Esophagus (tissue), 2 donors: ENCODE results near the gene HOXD8. TPM values are rescaled to one million over a fixed set of nuclear protein-coding genes. Genes with fewer than 3 reads are reported as not detected.

Experiments used
- H3K27ac ChIP-seq, 2 donors: one replicate each; pipeline ENCODE4 v1.5.1; 2013; ENCODE audit warnings: low read depth in 2 of 2, mild to moderate bottlenecking in 2 of 2, inconsistent platforms in 1 of 2, low read length in 1 of 2, moderate library complexity in 1 of 2
- H3K27me3 ChIP-seq, 2 donors: one replicate each; pipeline ENCODE4 v1.6.1; 2013; ENCODE audit warnings: low read length in 2 of 2, control low read depth in 1 of 2, mild to moderate bottlenecking in 1 of 2; ENCODE audit not compliant: insufficient read depth in 2 of 2, control insufficient read depth in 1 of 2
- H3K36me3 ChIP-seq, 2 donors: one replicate each; pipeline ENCODE4 v1.6.1; 2013; ENCODE audit warnings: low read length in 1 of 2; ENCODE audit not compliant: control insufficient read depth in 2 of 2, insufficient read depth in 2 of 2
- H3K4me1 ChIP-seq, 2 donors: one replicate each; pipeline ENCODE4 v1.6.1; 2013; ENCODE audit warnings: low read length in 1 of 2; ENCODE audit not compliant: control insufficient read depth in 2 of 2, insufficient read depth in 2 of 2
- H3K4me3 ChIP-seq, 2 donors: one replicate each; pipeline ENCODE4 v1.5.1; 2013; ENCODE audit warnings: low read length in 2 of 2, mild to moderate bottlenecking in 2 of 2, low read depth in 1 of 2, moderate library complexity in 1 of 2
- H3K9me3 ChIP-seq, 2 donors: one replicate each; pipeline ENCODE4 v1.6.1; 2013; ENCODE audit warnings: mild to moderate bottlenecking in 2 of 2, low read depth in 1 of 2, low read length in 1 of 2, moderate library complexity in 1 of 2; ENCODE audit not compliant: control insufficient read depth in 2 of 2, insufficient read depth in 1 of 2
- WGBS, 2 donors: extraction: QIAGEN DNeasy Blood & Tissue Kit; methylation state at CpG; one replicate each; pipeline ENCODE4 v1.1.7; 2013; 5-methylcytosine and 5-hydroxymethylcytosine counted together
- polyA plus RNA-seq, 2 donors: library from polyadenylated mRNA; stranded (reverse); fragments of 200-250 nt; gene quantifications; one replicate each; pipeline ENCODE4 v1.2.3, GENCODE V29; 2013
- donor health status: healthy with polysubstance abuse.
- donor health status: Bipolar disorder and iron deficiency.

Gene HOXD8
- polyA plus RNA-seq, 2 donors: 1.0 to 1.3 TPM

DNA sequence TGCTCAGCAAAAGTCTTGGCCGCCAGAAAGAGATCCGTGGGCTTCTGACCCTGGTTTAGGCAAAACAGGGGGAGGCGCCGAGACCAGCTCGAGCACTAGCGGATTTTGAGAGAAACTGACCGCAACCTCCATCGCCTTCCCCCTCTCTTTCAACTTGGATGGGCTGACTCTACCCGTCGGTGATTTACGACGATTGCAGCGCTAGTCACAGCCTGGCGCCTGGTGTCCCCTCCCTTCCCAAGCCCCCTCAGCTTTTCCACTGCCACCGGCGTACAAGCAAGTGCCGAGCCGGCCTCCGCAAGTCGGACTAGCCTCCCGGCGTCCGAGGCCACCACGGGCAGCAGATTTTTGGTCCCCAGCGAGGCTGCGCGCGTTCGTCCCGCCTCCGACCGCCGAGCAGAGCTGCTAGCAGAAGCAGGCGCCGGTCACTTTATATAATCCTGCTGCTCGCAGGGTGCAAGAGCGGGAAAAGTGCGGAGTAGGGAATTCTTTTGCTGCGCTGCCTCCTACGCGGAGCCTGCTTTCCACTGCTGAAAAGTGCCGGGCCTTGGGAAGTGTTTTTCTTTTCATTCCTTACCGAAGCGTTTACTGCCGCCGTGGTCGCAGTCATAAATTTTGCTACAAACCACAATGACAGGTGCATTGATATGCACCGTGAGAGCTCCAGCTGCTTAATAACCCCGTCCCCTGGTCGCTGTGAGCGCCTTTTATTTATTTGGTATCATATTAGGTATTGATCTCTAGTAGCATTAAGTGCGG lies 35.3 kb downstream of the HOXD8 start:
- Histone ChIP-seq H3K4me3 (no peak overlapping the region), H3K27me3 (peaks cover 17 to 56% of the 10 kb centered on the region in 2 donors), H3K36me3 (no peaks in the 10 kb centered on the region), H3K4me1 (peaks cover 5 to 10% of the 10 kb centered on the region in 2 donors), H3K9me3 (peaks cover 0 to 13% of the 10 kb centered on the region in 2 donors), H3K27ac (no peak overlapping the region)
- 7 to 18% methylated on average over 52 of the region's 52 CpGs for WGBS, 2 donors

DNA sequence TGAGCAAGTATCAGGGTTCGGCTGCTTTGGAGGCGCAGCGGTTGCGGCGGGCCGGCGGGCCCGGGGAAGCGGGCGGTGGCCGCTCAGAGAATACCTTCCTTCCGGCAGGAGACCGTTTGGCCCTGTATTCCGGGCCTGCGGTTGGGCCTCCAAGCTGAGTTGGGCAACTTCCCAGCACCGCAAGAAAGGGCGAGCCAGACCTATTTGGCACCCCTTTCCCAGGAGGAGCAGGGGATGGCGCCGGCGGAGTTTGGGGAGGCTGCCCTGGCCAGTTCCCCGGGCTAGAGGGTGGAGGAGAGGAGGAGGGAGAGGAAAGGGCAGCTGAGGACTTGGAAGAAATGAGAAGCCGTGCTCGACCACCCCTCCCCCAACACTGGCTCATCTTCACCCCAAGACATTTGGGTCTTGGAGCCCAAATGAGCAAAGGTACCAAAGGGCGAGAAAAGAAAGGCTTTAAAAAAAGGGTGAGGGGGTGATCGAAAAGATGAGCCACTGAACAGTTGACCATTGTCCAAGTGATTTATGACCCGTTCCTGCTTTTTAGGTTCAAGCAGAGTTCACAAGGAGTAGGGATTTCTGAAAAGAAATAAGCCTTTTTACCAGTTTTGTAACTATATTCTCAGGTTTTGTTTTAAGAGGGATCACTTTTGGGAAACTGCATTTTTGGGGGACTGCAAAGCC lies 36.0 kb downstream of the HOXD8 start:
- H3K27me3 ChIP-seq: peaks cover 17 to 49% of the 10 kb centered on the region in 2 donors
- H3K4me3 ChIP-seq: no peak overlapping the region
- H3K4me1 ChIP-seq: peaks cover 2 to 5% of the 10 kb centered on the region in 2 donors
- no peak overlapping the region for H3K27ac ChIP-seq
- no peaks in the 10 kb centered on the region for H3K36me3 ChIP-seq
- peaks cover 0 to 10% of the 10 kb centered on the region in 2 donors for H3K9me3 ChIP-seq
- WGBS, 2 donors: 11 to 19% methylated on average over 26 of the region's 26 CpGs

DNA sequence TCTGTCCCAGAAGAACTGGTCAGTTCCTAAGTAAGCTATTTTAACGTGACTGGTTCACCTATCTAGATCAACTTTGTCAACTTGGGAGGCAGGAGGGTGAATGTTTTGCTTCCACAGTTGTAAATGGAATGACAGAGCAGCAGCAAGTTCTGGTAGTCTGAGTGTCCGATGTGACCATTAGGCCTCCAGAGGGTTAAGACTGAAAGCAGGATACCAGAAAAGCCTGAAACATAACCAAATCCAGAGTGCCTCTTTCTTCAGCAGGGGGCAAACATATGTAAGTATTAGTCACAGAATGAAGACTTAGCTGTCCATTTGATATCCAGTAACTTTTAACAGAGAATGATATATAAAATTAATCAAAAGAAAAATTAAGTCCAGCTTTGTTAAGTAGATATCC lies 36.8 kb downstream of the HOXD8 start:
- Histone ChIP-seq H3K27ac (no peak overlapping the region), H3K4me1 (peaks cover 2 to 5% of the 10 kb centered on the region in 2 donors), H3K27me3 (peaks cover 19 to 44% of the 10 kb centered on the region in 2 donors), H3K9me3 (peaks cover 0 to 8% of the 10 kb centered on the region in 2 donors), H3K4me3 (no peak overlapping the region), H3K36me3 (no peaks in the 10 kb centered on the region)
- WGBS, 2 donors: 21 to 39% methylated on average over 2 of the region's 2 CpGs

DNA sequence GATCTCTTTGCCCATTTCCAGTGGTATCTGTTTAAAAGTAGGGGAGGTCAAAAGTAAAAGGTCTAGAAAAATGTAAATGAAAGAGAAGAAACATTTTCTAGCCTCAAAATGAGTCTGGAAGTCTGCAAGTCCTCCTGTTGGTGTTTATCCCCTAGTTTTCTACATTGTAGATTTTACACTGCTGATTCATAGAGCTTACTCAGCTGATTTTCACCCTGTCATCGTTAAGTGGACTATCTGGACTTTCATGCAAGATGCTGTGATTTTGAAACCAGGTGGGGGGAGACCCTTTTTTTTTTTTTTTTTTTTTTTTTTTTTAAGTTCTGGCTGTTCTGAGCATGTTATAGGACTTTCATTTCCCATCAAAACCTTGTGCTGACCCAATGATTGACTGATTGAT lies 37.9 kb downstream of the HOXD8 start:
- peaks cover 6 to 10% of the 10 kb centered on the region in 2 donors for H3K4me1 ChIP-seq
- H3K36me3 ChIP-seq: no peaks in the 10 kb centered on the region
- H3K9me3 ChIP-seq: peaks cover 8 to 11% of the 10 kb centered on the region in 2 donors
- H3K4me3 ChIP-seq: no peak overlapping the region
- no peak overlapping the region for H3K27ac ChIP-seq
- 59 to 62% methylated on average over 1 of the region's 1 CpG for WGBS, 2 donors
- peaks cover 24 to 42% of the 10 kb centered on the region in 2 donors for H3K27me3 ChIP-seq

DNA sequence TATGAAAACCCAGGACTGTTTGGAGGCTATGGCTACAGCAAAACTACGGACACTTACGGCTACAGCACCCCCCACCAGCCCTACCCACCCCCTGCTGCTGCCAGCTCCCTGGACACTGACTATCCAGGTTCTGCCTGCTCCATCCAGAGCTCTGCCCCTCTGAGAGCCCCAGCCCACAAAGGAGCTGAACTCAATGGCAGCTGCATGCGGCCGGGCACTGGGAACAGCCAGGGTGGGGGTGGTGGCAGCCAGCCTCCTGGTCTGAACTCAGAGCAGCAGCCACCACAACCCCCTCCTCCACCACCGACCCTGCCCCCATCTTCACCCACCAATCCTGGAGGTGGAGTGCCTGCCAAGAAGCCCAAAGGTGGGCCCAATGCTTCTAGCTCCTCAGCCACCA lies 39.7 kb downstream of the HOXD8 start:
- Histone ChIP-seq H3K9me3 (peaks cover 8 to 11% of the 10 kb centered on the region in 2 donors), H3K27ac (no peak overlapping the region), H3K27me3 (peaks cover 22 to 32% of the 10 kb centered on the region in 2 donors), H3K4me1 (peaks cover 7 to 9% of the 10 kb centered on the region in 2 donors), H3K36me3 (no peaks in the 10 kb centered on the region), H3K4me3 (no peak overlapping the region)
- 67 to 75% methylated on average over 5 of the region's 5 CpGs for WGBS, 2 donors

DNA sequence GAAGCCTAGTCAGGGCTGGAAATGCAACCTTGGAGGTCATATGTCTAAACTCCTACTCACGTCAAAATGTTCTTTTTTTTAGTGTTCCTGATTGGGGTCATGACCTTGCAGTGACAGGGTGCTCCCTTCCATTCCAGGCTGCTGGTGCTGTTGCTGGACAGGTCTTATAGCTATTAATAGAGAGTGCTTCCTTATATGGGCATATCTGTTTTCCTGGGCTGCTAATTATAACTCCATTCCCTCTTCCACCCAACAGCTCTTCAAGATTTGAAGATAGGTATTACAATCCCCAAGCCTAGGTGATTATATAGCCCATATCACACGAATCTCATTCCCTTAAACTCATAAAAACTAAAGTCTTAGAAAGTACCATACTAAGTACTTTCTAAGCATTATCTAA lies 40.2 kb downstream of the HOXD8 start:
- Histone ChIP-seq H3K27me3 (peaks cover 18 to 31% of the 10 kb centered on the region in 2 donors), H3K27ac (no peak overlapping the region), H3K4me3 (no peak overlapping the region)

DNA sequence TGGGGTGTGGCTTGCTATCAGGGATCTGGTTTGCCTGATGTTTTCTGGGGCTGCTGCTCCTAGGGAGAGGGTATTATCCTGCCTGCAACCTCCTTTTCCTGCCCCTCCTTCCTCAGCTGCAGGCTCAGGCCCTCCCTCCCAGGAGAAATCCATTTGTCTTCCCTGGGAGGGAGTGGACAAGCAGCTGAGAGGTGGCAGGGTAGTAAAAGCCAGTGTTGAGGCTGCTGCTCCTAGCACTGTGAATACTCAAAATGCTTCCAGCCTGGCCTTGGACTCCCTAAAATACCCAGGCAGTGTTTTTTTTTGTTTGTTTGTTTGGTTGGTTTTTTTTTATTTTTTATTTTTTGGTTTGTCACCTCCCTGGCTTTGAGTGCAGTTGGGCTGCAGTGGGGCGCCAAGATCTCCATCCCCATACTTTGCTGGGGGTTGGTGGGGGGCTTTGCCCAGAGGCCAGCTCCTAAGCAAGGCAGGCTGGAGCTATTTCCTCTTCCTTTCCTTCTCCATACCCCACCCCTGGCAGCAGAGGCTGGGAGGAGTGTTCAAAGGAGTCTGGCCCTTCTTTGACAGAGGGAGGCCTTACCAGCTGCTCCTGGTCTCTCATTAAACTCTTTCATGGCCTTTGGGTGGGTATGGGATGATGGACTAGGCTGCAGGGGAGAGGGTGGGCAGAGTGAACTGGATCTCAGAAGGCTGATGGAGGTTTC lies 41.2 kb downstream of the HOXD8 start:
- 100% methylated on average over 1 of the region's 1 CpG for WGBS, 2 donors
- no peak overlapping the region for H3K27ac ChIP-seq
- peaks cover 5 to 6% of the 10 kb centered on the region in 2 donors for H3K4me1 ChIP-seq
- H3K9me3 ChIP-seq: peaks cover 5 to 8% of the 10 kb centered on the region in 2 donors
- H3K27me3 ChIP-seq: peaks cover 17 to 21% of the 10 kb centered on the region in 2 donors
- H3K36me3 ChIP-seq: no peaks in the 10 kb centered on the region
- no peak overlapping the region for H3K4me3 ChIP-seq

More for the DNA sequence above, 40.2 kb downstream of the HOXD8 start:
- H3K36me3 ChIP-seq: no peaks in the 10 kb centered on the region
- peaks cover 7 to 8% of the 10 kb centered on the region in 2 donors for H3K9me3 ChIP-seq
- 62 to 72% methylated on average over 2 of the region's 2 CpGs for WGBS, 2 donors
- H3K4me1 ChIP-seq: peaks cover 7 to 9% of the 10 kb centered on the region in 2 donors

DNA sequence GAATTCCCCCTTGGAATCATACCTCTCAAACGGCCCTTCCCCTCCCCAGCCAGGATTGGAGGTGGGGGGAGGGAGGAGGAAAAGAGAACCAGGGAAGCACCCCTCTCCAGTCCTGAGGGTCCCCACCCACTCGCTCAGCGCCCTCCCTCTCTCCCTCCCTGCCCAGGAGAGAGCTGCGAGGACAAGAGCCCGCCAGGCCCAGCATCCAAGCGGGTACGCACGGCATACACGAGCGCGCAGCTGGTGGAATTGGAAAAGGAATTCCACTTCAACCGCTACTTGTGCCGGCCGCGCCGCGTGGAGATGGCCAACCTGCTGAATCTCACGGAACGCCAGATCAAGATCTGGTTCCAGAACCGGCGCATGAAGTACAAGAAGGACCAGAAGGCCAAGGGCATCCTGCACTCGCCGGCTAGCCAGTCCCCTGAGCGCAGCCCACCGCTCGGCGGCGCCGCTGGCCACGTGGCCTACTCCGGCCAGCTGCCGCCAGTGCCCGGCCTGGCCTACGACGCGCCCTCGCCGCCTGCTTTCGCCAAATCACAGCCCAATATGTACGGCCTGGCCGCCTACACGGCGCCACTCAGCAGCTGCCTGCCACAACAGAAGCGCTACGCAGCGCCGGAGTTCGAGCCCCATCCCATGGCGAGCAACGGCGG lies 42.0 kb downstream of the HOXD8 start:
- no peaks in the 10 kb centered on the region for H3K36me3 ChIP-seq
- peaks cover 5 to 6% of the 10 kb centered on the region in 2 donors for H3K4me1 ChIP-seq
- 19 to 21% methylated on average over 46 to 51 of the region's 51 CpGs for WGBS, 2 donors
- H3K4me3 ChIP-seq: no peak overlapping the region
- H3K9me3 ChIP-seq: peaks cover 3 to 8% of the 10 kb centered on the region in 2 donors
- H3K27ac ChIP-seq: no peak overlapping the region
- H3K27me3 ChIP-seq: peaks cover 17 to 19% of the 10 kb centered on the region in 2 donors
